Measurements from ENCODE around the gene PPP1R1C.

- TF ChIP-seq CTCF (IDR thresholded peaks at IDR 0.05; ENCODE audit: low read depth, low read length, poor library complexity, severe bottlenecking), result no peak
- no peak for TF ChIP-seq EZH2phosphoT487 (IDR thresholded peaks at IDR 0.05; ENCODE audit: borderline replicate concordance, low read length)
These were observed 7.1 kb downstream of the PPP1R1C start for GRCh38 chr2:181992776-181993175.
